HepG2 (cell line): ENCODE data around the gene ABCC1. TPM values are rescaled to one million over a fixed set of nuclear protein-coding genes. Genes with fewer than 3 reads are reported as not detected.

ENCODE experiments used
- ADNP ChIP-seq: sonication (generic); formaldehyde crosslinking; IDR thresholded peaks from 2 replicates; pipeline ENCODE4 v1.4.0; 2020; ENCODE audit warnings: missing genetic modification reagents
- ARNT2 ChIP-seq: sonication (generic); formaldehyde crosslinking; IDR thresholded peaks from 2 replicates; pipeline ENCODE4 v1.8.0; 2022; ENCODE audit warnings: mild to moderate bottlenecking, low read depth, missing genetic modification reagents, moderate library complexity
- ATF1 ChIP-seq: IDR thresholded peaks from 2 replicates; pipeline ENCODE4 v1.6.1; 2016; ENCODE audit warnings: mild to moderate bottlenecking, control low read depth
- CENPBD1 ChIP-seq: sonication (generic); formaldehyde crosslinking; IDR thresholded peaks from 2 replicates; pipeline ENCODE4 v1.8.0; 2022; ENCODE audit warnings: missing genetic modification reagents, low read depth, mild to moderate bottlenecking, borderline replicate concordance
- HMG20B ChIP-seq: conservative IDR thresholded peaks from 2 replicates; pipeline ENCODE4 v1.6.1; 2016; ENCODE audit warnings: missing genetic modification reagents, missing compliant biosample characterization
- HNF4A ChIP-seq: sonication (generic); formaldehyde crosslinking; IDR thresholded peaks from 2 replicates; pipeline ENCODE4 v1.4.0; 2020; ENCODE audit warnings: missing genetic modification reagents
- JUND ChIP-seq: sonication (generic); formaldehyde crosslinking; IDR thresholded peaks from 2 replicates; pipeline ENCODE4 v1.8.0; 2022; ENCODE audit warnings: mild to moderate bottlenecking, missing genetic modification reagents
- KDM1A ChIP-seq: IDR thresholded peaks from 2 replicates; pipeline ENCODE4 v1.6.1; 2016; ENCODE audit warnings: missing compliant biosample characterization
- KDM4B ChIP-seq: sonication (generic); formaldehyde crosslinking; IDR thresholded peaks from 2 replicates; pipeline ENCODE4 v1.4.0; 2020; ENCODE audit warnings: missing genetic modification reagents
- KDM6A ChIP-seq: IDR thresholded peaks from 2 replicates; pipeline ENCODE4 v1.6.1; 2016; ENCODE audit warnings: low read depth
- KLF12 ChIP-seq: sonication (generic); formaldehyde crosslinking; IDR thresholded peaks from 2 replicates; pipeline ENCODE4 v1.4.0; 2020; ENCODE audit warnings: missing genetic modification reagents, borderline replicate concordance
- MAFK ChIP-seq, 2 experiments: IDR thresholded peaks in 1 of 2; conservative IDR thresholded peaks in 1 of 2; 2 replicates each; pipeline ENCODE4 v1.6.1; 2011; ENCODE audit warnings: improper control_type of control experiment in 2 of 2, low read length in 2 of 2
- MAX ChIP-seq: IDR thresholded peaks from 2 replicates; pipeline ENCODE4 v1.6.1; 2012; ENCODE audit warnings: inconsistent platforms
- MEIS1 ChIP-seq: sonication (generic); formaldehyde crosslinking; IDR thresholded peaks from 2 replicates; pipeline ENCODE4 v1.9.0; 2021; ENCODE audit warnings: mild to moderate bottlenecking, missing genetic modification reagents, moderate library complexity, borderline replicate concordance
- MXI1 ChIP-seq: IDR thresholded peaks from 3 replicates; pipeline ENCODE4 v1.6.1; 2012; ENCODE audit warnings: low read depth, low read length, inconsistent platforms, borderline replicate concordance
- SOX6 ChIP-seq, 2 experiments: fragments of 450-650 bp in 1 of 2; sonication (generic) in 1 of 2; formaldehyde crosslinking in 1 of 2; IDR thresholded peaks; 2 replicates each; pipeline versions ENCODE4 v1.4.0 to v1.6.1; 2017 to 2020; ENCODE audit warnings: antibody characterized with exemption in 1 of 2, mild to moderate bottlenecking in 1 of 2, missing genetic modification reagents in 1 of 2
- STAG1 ChIP-seq: sonication (generic); formaldehyde crosslinking; IDR thresholded peaks from 2 replicates; pipeline ENCODE4 v1.4.0; 2020; ENCODE audit warnings: missing genetic modification reagents
- TAF1 ChIP-seq: sonication (generic); formaldehyde crosslinking; IDR thresholded peaks from 2 replicates; pipeline ENCODE4 v1.4.0; 2020; ENCODE audit warnings: missing genetic modification reagents
- THAP9 ChIP-seq: sonication (generic); formaldehyde crosslinking; IDR thresholded peaks from 2 replicates; pipeline ENCODE4; 2020; ENCODE audit warnings: missing genetic modification reagents, mild to moderate bottlenecking, borderline replicate concordance
- XRCC5 ChIP-seq: fragments of 200-400 bp; formaldehyde crosslinking; optimal IDR thresholded peaks from 2 replicates; pipeline ENCODE3; 2017; ENCODE audit warnings: mild to moderate bottlenecking, low read length
- ZBTB8A ChIP-seq: sonication (generic); formaldehyde crosslinking; IDR thresholded peaks from 2 replicates; pipeline ENCODE4 v1.4.0; 2020; ENCODE audit warnings: mild to moderate bottlenecking, low read depth, missing genetic modification reagents, borderline replicate concordance
- ZFX ChIP-seq: sonication (generic); formaldehyde crosslinking; IDR thresholded peaks from 2 replicates; pipeline ENCODE4 v1.4.0; 2020; ENCODE audit warnings: mild to moderate bottlenecking, low read depth, missing genetic modification reagents, moderate library complexity
- ZKSCAN5 ChIP-seq: sonication (generic); formaldehyde crosslinking; IDR thresholded peaks from 2 replicates; pipeline ENCODE4 v1.5.1; 2020; ENCODE audit warnings: mild to moderate bottlenecking, missing genetic modification reagents
- ZNF274 ChIP-seq: sonication (generic); formaldehyde crosslinking; IDR thresholded peaks from 2 replicates; pipeline ENCODE4 v1.5.1; 2020; ENCODE audit warnings: mild to moderate bottlenecking, missing genetic modification reagents
- ZNF333 ChIP-seq: sonication (generic); formaldehyde crosslinking; IDR thresholded peaks from 2 replicates; pipeline ENCODE4 v1.4.0; 2020; ENCODE audit warnings: mild to moderate bottlenecking, missing genetic modification reagents, borderline replicate concordance
- ZNF367 ChIP-seq: sonication (generic); formaldehyde crosslinking; IDR thresholded peaks from 2 replicates; pipeline ENCODE4 v1.4.0; 2020; ENCODE audit warnings: missing genetic modification reagents, borderline replicate concordance
- ZNF674 ChIP-seq: sonication (generic); formaldehyde crosslinking; IDR thresholded peaks from 2 replicates; pipeline ENCODE4 v1.5.0; 2020; ENCODE audit warnings: low read depth, mild to moderate bottlenecking, missing genetic modification reagents
- ZNF747 ChIP-seq: sonication (generic); formaldehyde crosslinking; IDR thresholded peaks from 2 replicates; pipeline ENCODE4 v1.8.1; 2023; ENCODE audit warnings: missing genetic modification reagents, mild to moderate bottlenecking, borderline replicate concordance
- polyA plus RNA-seq, 8 experiments: library from polyadenylated mRNA; depleted of rRNA in 3 of 8; stranded (reverse) in 7 of 8; unstranded in 1 of 8; fragments of >200 nt; fragmentation: Illumina TruSeq in 4 of 8; extraction: Trizol in 4 of 8; gene quantifications; 2 replicates each; pipeline versions ENCODE4 v1.2.1 to v1.2.3, GENCODE V29; 2011 to 2016; ENCODE audit warnings: low read depth in 4 of 8, missing spikeins in 1 of 8, mixed read lengths in 1 of 8; ENCODE audit not compliant: insufficient read depth in 1 of 8
- total RNA-seq, 5 experiments: library from RNA; depleted of rRNA; stranded (reverse); fragments of >200 nt; fragmentation: Illumina TruSeq; extraction: Trizol; gene quantifications; 2 replicates each; pipeline ENCODE4 v1.2.3, GENCODE V29; 2016; ENCODE audit warnings: low read depth in 1 of 5

ABCC1 gene
- total and polyA plus RNA-seq, 2 of the 13 experiments (the other 11 are each of a cell fraction or from before 2014, with no cell fraction given): 13.0 to 30.6 TPM

- 0 out of 2 replicates have a peak, but pooled peaks have one; percentile 19 for TF ChIP-seq THAP9
- no peak for TF ChIP-seq CENPBD1
- no peak for TF ChIP-seq ZNF367 (CRISPR knock-in tag)
- TF ChIP-seq KDM4B (CRISPR knock-in tag): 0 out of 2 replicates have a peak, but pooled peaks have one; percentile 39
- peak; percentile 31; the same call in 1 of the 2 replicates for TF ChIP-seq KDM6A (CRISPR knock-in tag)
- TF ChIP-seq STAG1 (CRISPR knock-in tag): no peak; the same call in 1 of the 2 replicates
- TF ChIP-seq ZNF274 (CRISPR knock-in tag): no peak
- TF ChIP-seq ZBTB8A (CRISPR knock-in tag): no peak
- no peak for TF ChIP-seq ATF1 (CRISPR knock-in tag)
- TF ChIP-seq KLF12 (CRISPR knock-in tag): 0 out of 2 replicates have a peak, but pooled peaks have one; percentile 47
- TF ChIP-seq HMG20B: no peak
- peak; percentile 77 for TF ChIP-seq HNF4A (CRISPR knock-in tag)
- no peak for TF ChIP-seq SOX6 (IDR thresholded peaks at IDR 0.05)
- TF ChIP-seq SOX6 (CRISPR knock-in tag; IDR thresholded peaks at IDR 0.05): peak; percentile 81
- TF ChIP-seq ZNF747 (CRISPR knock-in tag): no peak
- peak; percentile 46; the same call in 1 of the 2 replicates for TF ChIP-seq ZNF333
- TF ChIP-seq KDM1A (CRISPR knock-in tag): no peak
- no peak for TF ChIP-seq ZKSCAN5
- TF ChIP-seq ZNF674 (CRISPR knock-in tag): no peak
- no peak for TF ChIP-seq TAF1 (CRISPR knock-in tag)
- TF ChIP-seq MEIS1 (CRISPR knock-in tag): peak; percentile 32; the same call in 1 of the 2 replicates
- TF ChIP-seq JUND (CRISPR knock-in tag): 0 out of 2 replicates have a peak, but pooled peaks have one; percentile 61
- TF ChIP-seq ADNP: peak; percentile 77; the same call in 1 of the 2 replicates
- 0 out of 2 replicates have a peak, but pooled peaks have one; percentile 26 for TF ChIP-seq ARNT2 (CRISPR knock-in tag)
- peak; percentile 71 to 76 for TF ChIP-seq MAFK (conservative IDR thresholded peaks at IDR 0.05 in 1 of 2, IDR thresholded peaks at IDR 0.05 in 1 of 2; ENCODE audit: low read length in 2 of 2)
- TF ChIP-seq ZFX: no peak; the same call in 1 of the 2 replicates
- no peak for TF ChIP-seq MXI1
- peak; percentile 21 for TF ChIP-seq XRCC5
- no peak for TF ChIP-seq MAX
These were observed 20.9 kb upstream of the ABCC1 start (continued) for GRCh38 chr16:15928261-15929104.
